ENCODE data around the gene TLR4.

The TLR4 gene

GRCh38 chr9:117706421-117707116 lies 2.4 kb downstream of the TLR4 start:
- no peak for DNase-seq (ENCODE audit: insufficient read length, low spot score)
- FAIRE-seq = no peak
- no peak for TF ChIP-seq POLR2A (IDR thresholded peaks at IDR 0.05; ENCODE audit: low read depth, low read length)
- TF ChIP-seq SPI1 (IDR thresholded peaks at IDR 0.05; ENCODE audit: low read depth, low read length) = no peak
- TF ChIP-seq POU2F2 (IDR thresholded peaks at IDR 0.05; ENCODE audit: low read depth, low read length) = no peak
- no peak for TF ChIP-seq TAF1 (IDR thresholded peaks at IDR 0.05; ENCODE audit: low read depth, low read length)
- TF ChIP-seq PAX5 (IDR thresholded peaks at IDR 0.05; ENCODE audit: insufficient read depth, low read length, severe bottlenecking) = no peak
- TF ChIP-seq POLR2AphosphoS5 (IDR thresholded peaks at IDR 0.05; ENCODE audit: low read depth, low read length) = no peak

GRCh38 chr9:117707561-117707960 lies 3.4 kb downstream of the TLR4 start:
- DNase-seq (ENCODE audit: insufficient read length, low spot score) (no peak), FAIRE-seq (no peak)
- TF ChIP-seq PAX5 (IDR thresholded peaks at IDR 0.05; ENCODE audit: insufficient read depth, low read length, severe bottlenecking) = no peak
- no peak for TF ChIP-seq TAF1 (IDR thresholded peaks at IDR 0.05; ENCODE audit: low read depth, low read length)
- no peak for TF ChIP-seq POLR2AphosphoS5 (IDR thresholded peaks at IDR 0.05; ENCODE audit: low read depth, low read length)

- TF ChIP-seq TAF1 (IDR thresholded peaks at IDR 0.05; ENCODE audit: low read depth, low read length) = no peak
- no peak for TF ChIP-seq PAX5 (IDR thresholded peaks at IDR 0.05; ENCODE audit: insufficient read depth, low read length, severe bottlenecking)
- no peak for TF ChIP-seq POLR2A (IDR thresholded peaks at IDR 0.05; ENCODE audit: low read depth, low read length)
- TF ChIP-seq POU2F2 (IDR thresholded peaks at IDR 0.05; ENCODE audit: low read depth, low read length) = no peak
- no peak for TF ChIP-seq POLR2AphosphoS5 (IDR thresholded peaks at IDR 0.05; ENCODE audit: low read depth, low read length)
- TF ChIP-seq SPI1 (IDR thresholded peaks at IDR 0.05; ENCODE audit: low read depth, low read length) = no peak
- no peak for FAIRE-seq
- DNase-seq (ENCODE audit: insufficient read length, low spot score) = no peak
These were observed 5.7 kb downstream of the TLR4 start for GRCh38 chr9:117709936-117710335.

- TF ChIP-seq PAX5 (IDR thresholded peaks at IDR 0.05; ENCODE audit: insufficient read depth, low read length, severe bottlenecking) = no peak
- TF ChIP-seq SPI1 (IDR thresholded peaks at IDR 0.05; ENCODE audit: low read depth, low read length) = no peak
- FAIRE-seq = no peak
- no peak for DNase-seq (ENCODE audit: insufficient read length, low spot score)
These were observed 10.1 kb downstream of the TLR4 start for GRCh38 chr9:117714282-117714681.

GRCh38 chr9:117715411-117715989 lies 11.3 kb downstream of the TLR4 start:
- TF ChIP-seq POU2F2 (IDR thresholded peaks at IDR 0.05; ENCODE audit: low read depth, low read length) (no peak), TAF1 (IDR thresholded peaks at IDR 0.05; ENCODE audit: low read depth, low read length) (no peak), PAX5 (IDR thresholded peaks at IDR 0.05; ENCODE audit: insufficient read depth, low read length, severe bottlenecking) (no peak), SPI1 (IDR thresholded peaks at IDR 0.05; ENCODE audit: low read depth, low read length) (no peak)
- FAIRE-seq (no peak), DNase-seq (ENCODE audit: insufficient read length, low spot score) (no peak)

- FAIRE-seq = peak; percentile 72
- DNase-seq (ENCODE audit: insufficient read length, low spot score) = no peak
- TF ChIP-seq PAX5 (IDR thresholded peaks at IDR 0.05; ENCODE audit: insufficient read depth, low read length, severe bottlenecking) (no peak), TAF1 (IDR thresholded peaks at IDR 0.05; ENCODE audit: low read depth, low read length) (no peak), SPI1 (IDR thresholded peaks at IDR 0.05; ENCODE audit: low read depth, low read length) (peak; percentile 99), POU2F2 (IDR thresholded peaks at IDR 0.05; ENCODE audit: low read depth, low read length) (peak; percentile 66), POLR2AphosphoS5 (IDR thresholded peaks at IDR 0.05; ENCODE audit: low read depth, low read length) (no peak), POLR2A (IDR thresholded peaks at IDR 0.05; ENCODE audit: low read depth, low read length) (no peak)
These were observed 13.9 kb downstream of the TLR4 start for GRCh38 chr9:117718085-117718484.

- DNase-seq (ENCODE audit: insufficient read length, low spot score) (no peak), FAIRE-seq (no peak)
- TF ChIP-seq PAX5 (IDR thresholded peaks at IDR 0.05; ENCODE audit: insufficient read depth, low read length, severe bottlenecking) = no peak
- no peak for TF ChIP-seq POLR2A (IDR thresholded peaks at IDR 0.05; ENCODE audit: low read depth, low read length)
These were observed 14.5 kb downstream of the TLR4 start for GRCh38 chr9:117718701-117719100.

GRCh38 chr9:117719161-117719920 lies 15.1 kb downstream of the TLR4 start:
- TF ChIP-seq TAF1 (IDR thresholded peaks at IDR 0.05; ENCODE audit: low read depth, low read length) (no peak), SPI1 (IDR thresholded peaks at IDR 0.05; ENCODE audit: low read depth, low read length) (no peak), POLR2AphosphoS5 (IDR thresholded peaks at IDR 0.05; ENCODE audit: low read depth, low read length) (no peak), PAX5 (IDR thresholded peaks at IDR 0.05; ENCODE audit: insufficient read depth, low read length, severe bottlenecking) (no peak), POU2F2 (IDR thresholded peaks at IDR 0.05; ENCODE audit: low read depth, low read length) (no peak), POLR2A (IDR thresholded peaks at IDR 0.05; ENCODE audit: low read depth, low read length) (no peak)
- DNase-seq (ENCODE audit: insufficient read length, low spot score) = no peak
- no peak for FAIRE-seq

GRCh38 chr9:117720066-117720465 lies 15.9 kb downstream of the TLR4 start:
- TF ChIP-seq PAX5 (IDR thresholded peaks at IDR 0.05; ENCODE audit: insufficient read depth, low read length, severe bottlenecking) (no peak), POLR2AphosphoS5 (IDR thresholded peaks at IDR 0.05; ENCODE audit: low read depth, low read length) (no peak), TAF1 (IDR thresholded peaks at IDR 0.05; ENCODE audit: low read depth, low read length) (no peak)
- no peak for FAIRE-seq
- DNase-seq (ENCODE audit: insufficient read length, low spot score) = no peak

- TF ChIP-seq POU2F2 (IDR thresholded peaks at IDR 0.05; ENCODE audit: low read depth, low read length) = no peak
- no peak for TF ChIP-seq POLR2A (IDR thresholded peaks at IDR 0.05; ENCODE audit: low read depth, low read length)
- no peak for TF ChIP-seq POLR2AphosphoS5 (IDR thresholded peaks at IDR 0.05; ENCODE audit: low read depth, low read length)
- TF ChIP-seq TAF1 (IDR thresholded peaks at IDR 0.05; ENCODE audit: low read depth, low read length) = no peak
- TF ChIP-seq SPI1 (IDR thresholded peaks at IDR 0.05; ENCODE audit: low read depth, low read length) = no peak
- no peak for TF ChIP-seq PAX5 (IDR thresholded peaks at IDR 0.05; ENCODE audit: insufficient read depth, low read length, severe bottlenecking)
- DNase-seq (ENCODE audit: insufficient read length, low spot score) (no peak), FAIRE-seq (no peak)
These were observed 16.4 kb downstream of the TLR4 start for GRCh38 chr9:117720555-117720954.
